ENCODE results near the gene ABHD17B. TPM values are rescaled to one million over a fixed set of nuclear protein-coding genes. Genes with fewer than 3 reads are reported as not detected.

The ABHD17B gene
- total RNA-seq, 5 donors from 2014 or later (not counting 1 experiment from before 2014, with no cell fraction given): 16.0 to 23.7 (median 19.7) TPM

DNA sequence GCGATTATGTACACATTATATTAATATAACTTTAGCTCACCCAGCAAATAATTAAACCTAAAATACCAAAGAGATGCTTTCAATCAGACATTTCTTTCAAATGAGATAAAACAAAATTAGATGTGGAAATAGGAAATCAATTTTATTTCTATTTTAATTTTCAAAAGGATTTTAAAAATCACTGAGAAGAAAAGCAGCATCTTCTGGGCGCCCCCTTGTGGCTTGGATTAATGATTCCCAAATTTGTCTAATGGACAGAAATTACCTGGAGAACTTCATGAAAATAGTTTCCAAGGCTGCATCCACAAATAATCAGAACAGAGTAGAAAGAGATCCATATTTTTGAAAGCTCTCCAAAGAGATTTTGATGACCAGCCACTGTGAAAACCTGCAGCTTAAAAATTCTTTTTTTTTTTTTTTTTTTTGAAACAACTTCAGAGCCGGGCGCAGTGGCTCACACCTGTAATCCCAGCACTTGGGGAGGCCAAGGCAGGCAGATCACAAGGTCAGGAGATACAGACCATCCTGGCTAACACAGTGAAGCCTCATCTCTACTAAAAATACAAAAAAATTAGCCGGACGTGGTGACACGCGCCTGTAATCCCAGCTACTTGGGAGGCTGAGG, 91.8 kb downstream of the ABHD17B start:
- Mint-ChIP-seq H3K9me3 (no peaks in the 10 kb centered on the region), H3K27ac (no peak overlapping the region), H3K27me3 (peaks cover 0 to 2% of the 10 kb centered on the region in 2 donors), H3K4me3 (no peak overlapping the region), H3K36me3 (no peaks in the 10 kb centered on the region), H3K4me1 (peaks cover 20 to 29% (median 20%) of the 10 kb centered on the region in 3 donors)
- Histone ChIP-seq H3K36me3 (ENCODE audit: control insufficient read depth in 2 of 2, extremely low read depth in 1 of 2, insufficient read depth in 1 of 2, low read length in 1 of 2) (no peaks in the 10 kb centered on the region), H3K27me3 (replicated peaks in 1 of 2; ENCODE audit: control insufficient read depth in 2 of 2, extremely low read depth in 1 of 2, insufficient read depth in 2 of 2, low read length in 1 of 2) (no peaks in the 10 kb centered on the region), H3K27ac (ENCODE audit: low read length) (no peak overlapping the region), H3K4me3 (ENCODE audit: control insufficient read depth in 1 of 2, extremely low read depth in 1 of 2, low read length in 1 of 2) (no peak overlapping the region), H3K4me1 (ENCODE audit: control insufficient read depth in 1 of 2, extremely low read depth in 1 of 2, insufficient read depth in 2 of 2, low read length in 2 of 2) (peaks cover 5% of the 10 kb centered on the region in 2 experiments), H3K9me3 (no peaks in the 10 kb centered on the region)
- WGBS (ENCODE audit: insufficient coverage): 77% methylated on average over 6 of the region's 8 CpGs
- ChIA-PET CTCF (interaction anchor here (0.6 to 2.8 kb wide), 54 partner anchors 8 to 750 kb away, joined by 3 to 30 read pairs (median 4); no protein-coding TSS in a partner anchor), POLR2A (interaction anchor here (0.5 to 1.1 kb wide), 7 partner anchors 35 to 194 kb away, joined by 3 to 9 read pairs (median 3); no protein-coding TSS in a partner anchor)
- DNase-seq: peak in 26 of 35 experiments; percentile 9 to 78 (median 43)
- no peak for ATAC-seq (replicated peaks in 1 of 4)

DNA sequence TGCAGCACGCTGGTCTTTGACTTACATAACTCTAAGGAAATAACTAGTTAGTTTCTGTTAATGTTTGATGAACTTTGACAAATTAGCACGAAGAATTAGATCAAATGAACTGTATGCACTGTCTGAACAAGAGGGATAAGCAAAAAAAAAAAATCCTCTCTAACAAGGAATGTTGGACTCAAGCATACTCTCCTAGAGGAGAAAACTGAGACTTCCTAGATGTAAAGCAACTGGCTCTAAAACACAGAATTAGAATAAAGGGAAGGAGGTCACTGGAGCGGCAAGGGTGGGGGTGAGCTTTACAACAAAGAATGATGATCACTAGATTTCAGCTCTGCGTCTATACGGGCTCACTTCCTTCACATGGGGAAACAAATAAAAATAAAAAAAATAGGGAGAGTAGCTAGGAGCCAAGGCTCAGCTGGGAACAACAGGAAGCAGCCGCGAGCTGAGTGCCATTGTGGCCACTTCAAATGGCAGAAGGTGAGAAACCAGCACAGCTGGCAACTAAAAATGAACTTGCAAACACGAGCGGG, 94.0 kb downstream of the ABHD17B start:
- Mint-ChIP-seq H3K4me1 (peaks cover 15 to 21% (median 20%) of the 10 kb centered on the region in 3 donors), H3K27me3 (peaks cover 0 to 2% of the 10 kb centered on the region in 2 donors), H3K36me3 (no peaks in the 10 kb centered on the region), H3K9me3 (no peaks in the 10 kb centered on the region), H3K27ac (peak overlapping the region; percentile 41 to 66), H3K4me3 (peak overlapping the region in 1 of 3 donors; percentile 39)
- Histone ChIP-seq H3K4me3 (ENCODE audit: control insufficient read depth in 1 of 2, extremely low read depth in 1 of 2, low read length in 1 of 2) (no peak overlapping the region), H3K36me3 (ENCODE audit: control insufficient read depth in 2 of 2, extremely low read depth in 1 of 2, insufficient read depth in 1 of 2, low read length in 1 of 2) (no peaks in the 10 kb centered on the region), H3K27ac (ENCODE audit: low read length) (no peak overlapping the region), H3K4me1 (ENCODE audit: control insufficient read depth in 1 of 2, extremely low read depth in 1 of 2, insufficient read depth in 2 of 2, low read length in 2 of 2) (peaks cover 2 to 5% of the 10 kb centered on the region in 2 experiments), H3K27me3 (replicated peaks in 1 of 2; ENCODE audit: control insufficient read depth in 2 of 2, extremely low read depth in 1 of 2, insufficient read depth in 2 of 2, low read length in 1 of 2) (no peaks in the 10 kb centered on the region), H3K9me3 (no peaks in the 10 kb centered on the region)
- ChIA-PET POLR2A (interaction anchor here (0.5 to 1.0 kb wide), 2 partner anchors 50 to 104 kb away, joined by 3 read pairs; no protein-coding TSS in a partner anchor), CTCF (interaction anchor here (0.6 to 2.8 kb wide), 16 partner anchors 8 to 1667 kb away, joined by 3 to 15 read pairs (median 3); no protein-coding TSS in a partner anchor)
- ATAC-seq (replicated peaks in 1 of 4) (no peak), DNase-seq (no peak)
- WGBS (ENCODE audit: insufficient coverage): 32% methylated on average over 4 of the region's 9 CpGs

Other genes starting within 250 kb of the ABHD17B start
- gene CEMIP2, start 142.7 kb downstream of the ABHD17B start, total RNA-seq: 100 to 1,000 TPM in 2 of 5 donors, 10 to 100 TPM in 3; 82.1 to 285 (median 90.8) TPM
- 1 to 10 TPM; 6.1 to 10.0 (median 7.6) TPM for gene C9orf85, start 446 bp upstream of the ABHD17B start, total RNA-seq
- not detected for gene C9orf57, start 149.4 kb upstream of the ABHD17B start, total RNA-seq
- under 1 TPM in 2 of 5 donors, not detected in 3; 0.07 to 0.15 TPM for gene GDA, start 238.2 kb upstream of the ABHD17B start, total RNA-seq

Data from T-cell (primary cell).